ENCODE data around the gene GPR146.

The GPR146 gene

DNA sequence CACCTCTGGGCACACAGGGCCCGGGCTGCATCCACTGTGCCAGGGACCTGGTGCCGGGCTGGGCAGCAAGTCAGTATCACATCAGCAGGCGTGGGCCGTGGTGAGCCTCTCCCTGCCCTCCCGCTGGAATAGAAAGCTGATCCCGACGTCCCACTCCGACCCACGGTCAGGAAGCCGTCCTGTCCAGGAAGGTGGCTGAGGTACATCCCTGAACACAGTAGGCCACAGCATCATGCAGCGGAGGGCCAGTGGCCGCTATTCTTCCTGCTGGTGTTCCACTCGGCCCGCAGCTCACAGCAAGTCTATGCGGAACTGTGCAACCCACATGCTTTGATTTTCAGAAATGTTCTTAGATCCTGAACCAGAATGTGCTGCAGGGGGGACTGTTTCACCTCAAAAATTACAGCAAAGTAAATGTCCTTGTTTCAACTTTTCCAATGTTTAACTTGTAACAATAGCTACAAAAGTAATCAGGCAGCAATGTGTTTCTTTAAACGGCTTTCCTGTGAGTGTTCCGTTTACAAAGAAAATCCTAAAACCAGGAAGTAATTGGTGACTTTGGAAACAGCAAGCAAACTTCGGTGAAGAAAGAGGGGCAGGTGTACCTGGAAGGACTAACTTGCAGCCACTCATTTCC lies 676 bp upstream of the GPR146 start:
- no peak for DNase-seq (ENCODE audit: low spot score)

DNA sequence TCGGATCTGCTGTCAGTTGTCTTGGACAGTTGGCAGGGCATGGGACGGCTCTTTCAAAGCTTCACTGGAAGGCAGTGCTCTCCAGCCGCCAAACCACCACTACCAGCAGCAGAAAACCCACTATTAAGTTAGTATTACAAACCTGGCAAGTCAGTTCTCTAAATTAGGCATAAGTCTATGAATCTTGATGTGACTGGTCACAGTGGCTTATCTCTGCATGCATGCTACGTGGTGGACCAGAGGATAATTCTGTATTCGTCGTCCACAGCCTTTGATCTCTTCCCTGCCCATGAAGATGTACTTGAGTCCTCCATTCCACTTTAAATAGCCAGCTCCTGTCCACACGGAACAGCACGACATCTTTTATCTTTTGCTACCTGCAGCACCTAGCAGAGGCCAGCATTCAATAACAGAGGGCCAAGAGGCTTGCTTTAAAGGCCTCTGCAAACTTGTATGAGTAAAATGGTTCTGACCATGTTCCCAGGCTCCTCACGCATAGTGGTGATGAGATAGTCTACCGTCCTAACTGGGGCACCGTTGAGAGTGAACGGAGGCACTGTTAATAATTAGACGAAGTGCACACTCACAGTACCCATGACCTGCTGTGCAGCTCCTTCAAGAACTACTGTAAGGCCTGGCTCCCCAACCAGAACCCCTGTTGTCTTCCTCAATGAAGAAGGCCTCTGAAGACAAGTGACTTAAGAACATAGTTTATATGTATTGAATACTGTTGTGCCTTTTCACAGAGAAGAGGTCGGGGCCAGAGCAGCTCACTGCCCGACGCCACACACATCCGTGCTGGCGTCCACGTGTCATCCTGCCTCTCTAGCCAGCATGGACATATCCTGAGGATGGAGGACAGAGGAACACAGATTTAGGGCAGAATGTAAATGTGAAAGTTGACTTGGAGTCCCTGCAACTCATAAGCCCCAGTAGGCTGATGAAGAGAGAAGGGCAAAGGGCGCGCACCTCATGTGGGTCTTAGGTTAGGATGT lies 1.0 kb downstream of the GPR146 start:
- DNase-seq (ENCODE audit: low spot score) = no peak

DNA sequence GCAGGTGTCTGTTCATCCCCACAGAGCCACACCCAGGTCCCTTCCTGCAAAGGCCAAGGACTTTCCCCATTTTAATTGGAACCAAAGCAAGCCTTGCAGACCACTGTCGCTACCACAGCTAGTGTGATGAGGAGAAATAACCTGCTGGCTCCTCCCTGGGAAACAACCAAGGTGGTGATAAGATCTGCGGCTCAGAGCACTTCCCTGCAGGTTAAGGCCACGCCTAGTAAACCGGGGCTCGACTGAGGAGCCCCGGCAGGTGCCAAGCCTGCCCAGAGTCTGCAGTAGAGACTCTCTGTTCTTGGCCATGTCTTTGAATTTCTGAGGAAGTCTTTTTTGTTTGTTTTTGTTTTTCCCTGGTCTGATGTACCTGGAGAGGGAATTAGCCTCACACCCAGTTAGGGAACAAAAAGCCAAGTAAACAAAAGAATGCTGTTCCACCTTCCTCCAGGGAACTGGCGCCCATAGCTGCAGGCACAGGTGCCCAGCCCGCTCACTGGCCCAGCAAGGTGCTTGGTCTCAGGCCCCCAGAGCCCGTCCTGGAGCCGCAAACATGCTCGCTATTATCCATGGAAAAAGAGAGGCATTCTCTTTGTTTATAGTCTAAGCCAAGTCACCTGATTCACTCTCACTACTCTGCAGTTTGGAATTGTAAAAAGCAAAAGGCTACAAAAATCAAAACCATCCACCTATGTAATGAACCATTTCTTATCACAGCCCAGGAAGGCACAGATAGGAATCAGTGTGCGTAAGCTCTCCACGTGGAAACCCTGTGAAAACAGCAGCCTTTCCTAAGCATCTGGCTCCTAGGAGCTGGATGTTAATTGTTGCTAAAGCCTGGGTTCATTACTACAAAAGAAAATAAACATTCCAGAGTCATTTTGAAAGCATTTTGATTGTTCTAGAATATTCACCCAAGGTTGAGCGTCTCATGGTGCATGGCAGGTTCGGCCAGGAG lies 2.7 kb downstream of the GPR146 start:
- no peak for DNase-seq (ENCODE audit: low spot score)

DNA sequence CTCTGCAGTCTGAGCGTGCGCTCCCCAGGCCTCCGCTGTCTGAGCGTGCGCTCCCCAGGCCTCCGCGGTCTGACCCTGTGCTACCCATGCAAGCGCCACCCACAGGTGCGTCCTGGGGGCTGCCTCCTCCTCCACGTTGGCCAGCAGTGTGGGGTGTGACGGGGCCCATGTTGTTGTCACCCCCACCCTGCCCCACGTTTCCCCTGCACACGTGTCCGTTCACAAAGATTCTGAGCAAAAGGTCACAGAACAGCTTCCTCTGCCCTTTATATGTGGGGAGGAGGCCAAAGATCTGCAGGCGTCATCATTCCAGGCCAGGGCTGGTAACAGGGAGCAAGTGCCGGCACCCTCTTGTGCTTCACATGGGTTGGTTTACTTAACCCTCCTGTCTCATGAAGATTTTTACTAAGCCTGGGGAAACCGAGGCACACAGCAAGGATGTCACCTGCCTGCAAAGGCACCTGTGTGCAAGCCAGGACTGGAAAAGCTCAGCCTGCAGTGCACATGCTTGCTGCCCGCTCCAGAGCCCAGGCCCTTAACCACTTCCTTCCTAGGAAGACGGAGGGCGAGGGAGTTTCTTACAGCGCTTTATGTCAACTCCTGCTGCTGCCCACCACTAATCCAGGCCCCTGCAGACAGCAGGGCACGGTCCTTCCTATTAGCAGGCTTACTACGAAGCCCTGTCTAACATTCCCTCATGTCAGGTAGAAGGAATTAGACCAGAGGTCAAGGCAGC lies 4.8 kb downstream of the GPR146 start:
- DNase-seq (ENCODE audit: low spot score) = no peak

DNA sequence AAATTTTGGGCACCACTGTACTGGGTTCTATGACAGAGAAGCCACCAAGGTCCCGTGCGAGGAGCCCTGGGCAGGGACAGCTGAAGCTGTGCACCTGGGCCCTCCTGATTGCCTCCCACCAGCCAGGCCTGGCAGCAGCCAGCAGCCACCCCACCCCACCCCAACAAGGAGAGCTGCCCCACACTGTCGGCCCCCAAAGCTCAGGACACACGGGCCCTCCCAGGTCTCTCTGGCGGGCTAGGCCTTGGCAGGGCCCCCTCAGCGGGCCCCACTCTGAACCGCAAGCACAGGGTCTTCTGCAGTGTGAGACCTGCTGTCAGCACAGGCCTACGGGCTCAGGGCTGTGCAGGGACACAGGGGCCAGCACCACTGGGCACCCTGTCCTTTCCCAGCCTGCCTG lies 5.5 kb downstream of the GPR146 start:
- no peak for DNase-seq (ENCODE audit: low spot score)

DNA sequence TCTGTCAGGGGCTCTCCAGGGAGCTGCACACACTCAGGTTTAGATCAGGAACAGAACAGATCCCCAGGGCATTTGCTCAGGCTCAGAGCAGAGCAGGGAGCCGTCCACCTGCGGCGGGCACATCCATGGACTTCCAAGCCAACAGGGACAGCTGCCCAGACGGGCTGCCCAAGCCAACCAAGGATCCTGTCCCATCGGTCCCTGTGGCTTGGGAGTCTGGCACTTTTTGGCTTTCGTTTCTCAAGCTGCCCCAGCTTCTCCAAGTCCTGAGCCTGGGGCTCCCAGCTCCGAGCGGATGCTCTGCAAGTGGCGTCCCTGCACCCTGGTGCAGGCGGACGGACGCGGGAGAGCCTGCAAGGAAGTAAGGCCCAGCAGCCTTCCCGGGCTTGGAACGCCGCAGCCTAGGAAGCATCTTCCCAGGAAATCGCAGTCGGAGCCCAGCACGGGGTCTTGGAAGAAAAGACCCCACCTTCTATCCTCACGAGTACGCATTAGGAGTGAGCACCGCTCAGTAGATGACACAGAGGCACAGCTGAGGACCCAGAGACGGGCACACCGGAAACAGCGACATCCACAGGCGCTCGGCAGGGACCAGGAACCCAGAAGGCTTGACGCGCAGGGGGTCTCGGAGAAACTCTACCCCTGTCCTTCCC lies 6.0 kb downstream of the GPR146 start:
- DNase-seq (ENCODE audit: low spot score) = no peak

DNA sequence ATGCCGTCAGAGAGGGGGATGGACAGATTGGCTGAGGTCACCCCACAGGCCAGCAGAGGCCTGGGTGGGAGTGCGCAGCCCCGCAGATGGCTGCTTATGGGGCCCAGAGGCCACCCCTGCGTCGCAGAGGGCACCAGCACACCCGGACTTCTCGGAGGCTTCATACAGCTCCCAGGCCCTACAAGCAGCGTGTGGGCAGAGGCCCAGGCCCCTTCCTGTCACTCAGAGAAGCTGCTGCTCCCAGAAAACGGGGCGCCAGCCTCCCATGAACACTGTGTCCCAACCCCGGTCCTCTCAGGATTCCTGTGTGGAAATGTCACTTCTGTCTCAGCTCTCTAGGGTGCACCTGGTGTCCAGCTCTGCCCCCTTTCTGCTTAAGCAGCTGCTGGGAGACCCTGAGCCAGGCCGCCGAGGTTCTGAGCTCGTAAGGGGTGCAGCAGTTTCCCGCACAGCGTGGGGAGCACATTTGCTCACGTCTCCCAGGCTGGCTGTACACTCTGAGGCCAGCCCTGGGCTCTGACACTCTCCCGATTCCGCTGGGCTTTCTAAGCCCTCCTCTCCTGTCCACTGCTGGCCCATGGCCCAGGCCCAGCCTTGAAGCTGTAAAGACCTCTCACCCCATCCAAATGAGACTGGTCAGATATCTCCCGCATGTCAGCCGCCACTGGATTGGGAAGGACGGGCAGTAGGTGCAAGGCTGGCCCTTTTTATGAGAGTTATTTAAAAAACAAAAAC lies 6.8 kb downstream of the GPR146 start:
- no peak for DNase-seq (ENCODE audit: low spot score)

DNA sequence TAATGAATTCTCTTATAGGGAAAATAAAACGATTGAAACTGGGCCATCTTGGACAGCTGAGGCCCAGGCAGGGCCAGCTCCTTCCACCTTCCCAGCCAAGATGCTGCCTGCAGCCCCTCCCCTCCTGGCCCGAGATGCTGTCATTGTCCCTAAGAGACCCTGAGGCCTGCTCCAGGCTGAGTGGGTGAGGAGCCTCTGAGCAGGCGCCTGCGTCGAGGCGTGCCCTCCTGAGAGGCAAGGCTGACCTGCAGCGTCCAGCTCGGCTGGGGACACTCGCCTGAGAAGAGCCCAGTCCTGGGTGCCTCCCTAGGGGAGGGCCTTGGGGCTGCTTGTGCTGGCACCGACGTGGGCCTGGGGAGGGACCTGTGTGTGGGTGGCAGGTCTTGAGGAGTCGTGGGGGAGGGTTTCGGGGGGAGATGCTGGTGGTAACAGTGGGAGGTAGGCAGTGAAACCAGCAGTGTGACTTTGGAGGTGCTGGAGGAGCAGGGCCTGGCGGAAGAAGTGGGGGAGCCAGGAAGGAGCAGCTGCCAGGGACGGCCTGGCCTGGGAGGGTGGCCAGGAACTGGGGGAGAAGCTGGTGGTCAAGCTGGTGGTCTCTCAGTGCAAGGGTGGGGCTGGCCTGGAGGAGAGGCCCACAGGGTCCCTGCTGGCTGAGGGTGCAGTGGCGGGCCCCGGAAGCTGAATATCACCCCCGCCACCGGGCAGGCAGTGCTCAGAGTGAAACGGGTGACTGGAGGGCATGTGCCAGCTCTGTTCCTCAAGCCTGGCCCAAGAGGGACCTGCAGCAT lies 7.9 kb downstream of the GPR146 start:
- no peak for DNase-seq (ENCODE audit: low spot score)

DNA sequence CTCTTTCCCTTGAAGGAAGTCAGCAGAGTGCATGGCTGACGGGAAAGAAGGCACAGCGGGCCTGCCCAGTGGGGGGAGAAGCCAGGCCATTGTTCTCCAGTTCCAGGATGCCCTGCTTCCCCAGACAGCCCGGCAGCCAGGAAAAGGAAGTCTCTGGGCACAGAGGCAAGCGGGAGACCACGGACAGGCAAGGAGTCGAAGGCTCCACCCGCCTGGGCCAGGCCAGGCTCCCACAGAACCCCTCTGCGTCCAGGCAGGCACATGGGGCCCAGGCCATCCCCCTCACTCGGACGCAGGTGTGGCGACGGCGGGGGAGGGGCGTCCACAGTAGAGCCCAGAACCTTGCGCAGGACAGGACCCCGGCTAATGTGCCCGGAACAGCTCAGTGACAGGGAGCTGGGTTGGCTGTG lies 8.7 kb downstream of the GPR146 start:
- no peak for DNase-seq (ENCODE audit: low spot score)

DNA sequence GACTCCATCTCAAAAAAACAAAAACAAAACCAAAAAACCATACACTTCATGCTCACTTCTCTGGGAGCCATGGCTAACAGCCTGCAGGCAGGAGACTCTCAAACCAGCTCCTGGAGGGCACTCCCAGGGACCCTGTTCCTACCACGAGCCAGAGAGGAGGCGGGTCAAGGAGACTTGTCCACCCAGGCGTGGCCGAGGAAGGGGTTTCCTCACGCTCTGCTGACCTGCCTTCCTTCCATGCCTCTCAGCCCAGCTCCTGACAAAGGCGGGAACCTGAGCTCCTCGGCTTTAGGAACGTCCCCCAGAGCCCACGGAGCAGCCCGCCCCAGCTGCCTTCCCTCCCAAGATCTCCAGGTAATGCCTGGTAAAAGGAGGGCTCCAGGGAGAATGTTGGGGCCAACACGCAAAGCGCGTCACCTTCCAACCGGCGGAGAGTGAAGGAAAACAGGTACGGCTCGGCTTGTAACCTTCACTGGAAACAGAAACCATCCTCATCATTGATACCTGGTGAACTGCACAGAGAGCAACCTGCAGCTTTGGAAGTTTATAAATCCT lies 9.5 kb downstream of the GPR146 start:
- no peak for DNase-seq (ENCODE audit: low spot score)

DNA sequence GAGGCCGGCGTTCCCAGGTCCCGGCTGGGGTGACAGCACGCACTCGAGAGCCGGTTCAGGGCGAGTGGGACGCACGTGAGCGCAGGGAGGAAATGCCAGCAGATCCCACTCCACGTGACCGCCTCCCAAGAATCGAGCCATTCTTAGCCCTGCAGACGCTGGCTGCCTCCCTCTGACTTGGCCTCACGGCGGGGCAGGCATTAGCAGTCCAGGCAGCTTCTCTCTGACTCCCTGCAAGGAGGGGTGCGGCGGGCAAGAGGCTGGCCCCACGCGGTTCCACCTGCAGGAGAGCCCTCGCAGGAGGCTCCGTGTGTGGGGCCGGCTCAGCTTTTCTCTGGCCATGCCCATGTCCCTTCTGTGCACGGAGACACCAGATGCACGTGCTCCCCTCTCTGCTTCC lies 10.1 kb downstream of the GPR146 start:
- DNase-seq (ENCODE audit: low spot score) = no peak

DNA sequence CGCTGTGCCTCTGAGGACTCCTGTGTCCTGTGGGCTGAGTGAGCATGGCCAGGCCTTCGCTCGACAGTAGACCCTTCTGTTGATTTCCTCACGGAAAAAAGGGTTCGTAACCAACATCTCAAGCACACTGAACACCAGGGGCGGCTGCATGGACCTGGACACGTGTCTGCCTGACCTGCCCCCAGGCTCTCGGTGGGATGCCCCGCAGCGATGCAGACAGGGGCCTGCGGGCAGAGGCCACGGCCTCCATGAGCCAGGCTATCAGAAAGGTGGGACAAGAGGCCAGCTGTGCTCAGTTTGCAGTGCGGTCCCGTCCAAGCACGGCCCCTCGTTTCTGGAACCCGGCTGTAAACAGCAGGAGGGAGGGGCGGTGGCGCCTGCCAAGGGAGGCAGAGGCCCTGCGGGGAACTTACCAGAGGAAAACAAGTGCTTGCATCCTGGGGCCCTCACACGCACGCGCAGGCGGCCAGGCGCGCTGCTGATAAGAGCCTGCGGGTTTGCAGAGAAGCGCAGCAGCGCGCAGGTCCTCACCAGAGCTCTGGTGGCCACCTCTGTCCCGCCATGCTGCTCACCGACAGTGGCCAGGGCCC lies 10.6 kb downstream of the GPR146 start:
- DNase-seq (ENCODE audit: low spot score) = peak; percentile 49

DNA sequence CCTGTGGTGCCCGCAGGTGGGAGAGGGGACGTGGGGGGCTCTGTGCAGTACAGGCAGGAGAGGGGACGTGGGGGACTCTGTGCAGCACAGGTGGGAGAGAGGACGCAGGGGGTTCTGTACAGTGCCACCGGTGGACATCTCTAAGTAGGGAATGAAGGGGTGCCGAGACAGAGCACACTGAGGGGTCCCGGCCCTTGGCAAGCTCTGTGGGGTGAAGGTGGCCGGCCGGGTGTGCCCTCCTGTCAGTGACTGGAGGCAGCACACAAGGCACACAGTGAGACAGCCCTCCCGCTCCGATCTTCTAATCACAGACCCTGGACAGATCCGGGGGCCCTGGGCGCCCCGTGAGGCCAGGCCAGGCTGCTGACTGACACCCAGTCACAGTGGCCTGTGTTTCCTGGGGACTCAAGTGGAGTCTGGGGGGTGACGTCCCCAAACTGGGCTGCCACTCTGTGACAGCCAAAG lies 11.2 kb downstream of the GPR146 start:
- DNase-seq (ENCODE audit: low spot score) = no peak

DNA sequence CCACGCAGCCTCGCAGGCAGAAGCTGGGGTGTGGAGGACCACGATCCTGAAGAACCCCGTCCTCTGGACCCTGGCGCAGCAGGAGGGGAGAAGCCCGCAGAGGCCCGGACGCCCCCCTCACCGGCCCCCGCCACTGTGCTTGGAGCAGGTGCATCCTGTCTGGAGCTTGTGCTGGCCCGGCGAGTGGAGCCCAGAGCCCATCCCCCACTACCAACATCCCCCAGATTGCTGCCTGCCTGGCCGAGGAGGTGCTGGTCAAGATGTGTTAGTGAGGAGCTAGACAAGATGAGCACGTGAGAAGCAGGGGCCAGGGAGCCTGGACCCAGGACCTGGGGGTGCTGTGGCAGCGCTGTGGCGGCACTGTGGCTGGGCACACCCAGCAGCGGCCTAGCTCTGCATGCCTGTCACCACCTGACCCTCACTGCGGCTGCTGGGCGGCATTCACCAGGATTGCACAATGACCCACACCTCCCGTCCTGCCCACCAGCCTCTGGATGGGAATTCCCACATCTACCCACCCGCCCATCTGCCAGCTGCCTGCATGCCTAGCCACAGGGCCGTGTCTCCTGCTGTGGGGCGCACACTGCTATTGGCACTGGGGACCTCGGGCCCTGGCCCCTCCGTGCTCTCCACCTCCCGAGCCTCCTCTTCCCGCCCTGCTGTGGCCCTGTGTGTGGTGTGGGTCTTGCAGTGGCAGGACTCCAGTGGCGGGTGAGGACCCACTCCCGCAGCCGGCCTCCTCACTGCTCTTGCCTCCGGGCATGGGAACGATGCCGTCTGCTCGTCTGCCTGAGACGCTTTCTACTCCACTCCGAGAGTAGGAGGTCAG lies 11.8 kb downstream of the GPR146 start:
- no peak for DNase-seq (ENCODE audit: low spot score)

DNA sequence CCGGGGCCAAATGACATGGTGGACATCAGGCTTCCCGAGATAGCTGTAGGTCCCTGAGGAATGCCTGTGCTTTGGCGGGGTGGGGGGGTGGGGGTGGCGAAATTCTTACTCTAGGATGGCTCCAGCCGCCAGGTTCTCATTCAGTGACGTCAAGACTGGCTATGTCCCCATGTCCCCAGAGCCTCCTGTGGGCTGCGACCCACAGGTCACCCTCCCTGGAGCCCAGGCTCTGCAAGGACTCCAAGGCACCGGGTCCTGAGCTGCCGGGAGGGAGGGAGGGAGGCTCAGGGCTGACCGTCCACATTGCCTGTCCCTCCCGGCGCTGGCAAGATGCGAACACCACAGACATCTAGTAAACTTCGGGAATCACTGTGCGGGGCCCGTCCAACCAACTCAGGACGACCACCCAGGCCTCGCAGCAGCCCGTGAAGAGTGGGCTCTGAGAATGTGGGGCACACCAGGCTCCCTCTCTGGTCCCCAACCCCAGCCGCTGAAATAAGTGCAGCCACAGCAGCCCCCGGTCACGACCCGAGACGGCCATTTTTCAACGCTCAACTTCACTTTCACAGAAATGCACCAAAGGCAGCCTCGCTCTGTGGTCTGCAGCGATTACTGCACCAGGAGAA lies 12.6 kb downstream of the GPR146 start:
- DNase-seq (ENCODE audit: low spot score) = no peak

DNA sequence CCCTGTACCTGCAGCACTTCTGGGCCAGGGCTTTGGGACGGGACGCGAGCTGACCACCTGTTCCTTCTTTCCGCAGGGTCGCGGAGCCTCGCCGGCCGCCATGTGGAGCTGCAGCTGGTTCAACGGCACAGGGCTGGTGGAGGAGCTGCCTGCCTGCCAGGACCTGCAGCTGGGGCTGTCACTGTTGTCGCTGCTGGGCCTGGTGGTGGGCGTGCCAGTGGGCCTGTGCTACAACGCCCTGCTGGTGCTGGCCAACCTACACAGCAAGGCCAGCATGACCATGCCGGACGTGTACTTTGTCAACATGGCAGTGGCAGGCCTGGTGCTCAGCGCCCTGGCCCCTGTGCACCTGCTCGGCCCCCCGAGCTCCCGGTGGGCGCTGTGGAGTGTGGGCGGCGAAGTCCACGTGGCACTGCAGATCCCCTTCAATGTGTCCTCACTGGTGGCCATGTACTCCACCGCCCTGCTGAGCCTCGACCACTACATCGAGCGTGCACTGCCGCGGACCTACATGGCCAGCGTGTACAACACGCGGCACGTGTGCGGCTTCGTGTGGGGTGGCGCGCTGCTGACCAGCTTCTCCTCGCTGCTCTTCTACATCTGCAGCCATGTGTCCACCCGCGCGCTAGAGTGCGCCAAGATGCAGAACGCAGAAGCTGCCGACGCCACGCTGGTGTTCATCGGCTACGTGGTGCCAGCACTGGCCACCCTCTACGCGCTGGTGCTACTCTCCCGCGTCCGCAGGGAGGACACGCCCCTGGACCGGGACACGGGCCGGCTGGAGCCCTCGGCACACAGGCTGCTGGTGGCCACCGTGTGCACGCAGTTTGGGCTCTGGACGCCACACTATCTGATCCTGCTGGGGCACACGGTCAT lies 13.3 kb downstream of the GPR146 start:
- DNase-seq (ENCODE audit: low spot score) = no peak
